ENCODE measurements around the gene UBE2E2.

GRCh38 chr3:23253214-23253613, 50.1 kb downstream of the UBE2E2 start:
- TF ChIP-seq CSDC2 (CRISPR knock-in tag; IDR thresholded peaks at IDR 0.05) (no peak), ZNF70 (CRISPR knock-in tag; IDR thresholded peaks at IDR 0.05) (no peak), ZC3H10 (CRISPR knock-in tag; IDR thresholded peaks at IDR 0.05) (no peak), ZFP30 (CRISPR knock-in tag; IDR thresholded peaks at IDR 0.05) (no peak), GLIS3 (CRISPR knock-in tag; IDR thresholded peaks at IDR 0.05) (no peak), ESRRG (CRISPR knock-in tag; IDR thresholded peaks at IDR 0.05) (no peak), RARB (CRISPR knock-in tag; IDR thresholded peaks at IDR 0.05) (no peak), CSRNP3 (CRISPR knock-in tag; IDR thresholded peaks at IDR 0.05) (no peak), ARNTL (CRISPR knock-in tag; IDR thresholded peaks at IDR 0.05; ENCODE audit: borderline replicate concordance, low read depth) (no peak)
- TF ChIP-seq, protein P1, sequence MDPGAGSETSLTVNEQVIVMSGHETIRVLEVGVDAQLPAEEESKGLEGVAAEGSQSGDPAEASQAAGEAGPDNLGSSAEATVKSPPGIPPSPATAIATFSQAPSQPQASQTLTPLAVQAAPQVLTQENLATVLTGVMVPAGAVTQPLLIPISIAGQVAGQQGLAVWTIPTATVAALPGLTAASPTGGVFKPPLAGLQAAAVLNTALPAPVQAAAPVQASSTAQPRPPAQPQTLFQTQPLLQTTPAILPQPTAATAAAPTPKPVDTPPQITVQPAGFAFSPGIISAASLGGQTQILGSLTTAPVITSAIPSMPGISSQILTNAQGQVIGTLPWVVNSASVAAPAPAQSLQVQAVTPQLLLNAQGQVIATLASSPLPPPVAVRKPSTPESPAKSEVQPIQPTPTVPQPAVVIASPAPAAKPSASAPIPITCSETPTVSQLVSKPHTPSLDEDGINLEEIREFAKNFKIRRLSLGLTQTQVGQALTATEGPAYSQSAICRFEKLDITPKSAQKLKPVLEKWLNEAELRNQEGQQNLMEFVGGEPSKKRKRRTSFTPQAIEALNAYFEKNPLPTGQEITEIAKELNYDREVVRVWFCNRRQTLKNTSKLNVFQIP (CRISPR knock-in tag; IDR thresholded peaks at IDR 0.05; ENCODE audit: borderline replicate concordance, low read depth), result no peak
- TF ChIP-seq, protein P2, sequence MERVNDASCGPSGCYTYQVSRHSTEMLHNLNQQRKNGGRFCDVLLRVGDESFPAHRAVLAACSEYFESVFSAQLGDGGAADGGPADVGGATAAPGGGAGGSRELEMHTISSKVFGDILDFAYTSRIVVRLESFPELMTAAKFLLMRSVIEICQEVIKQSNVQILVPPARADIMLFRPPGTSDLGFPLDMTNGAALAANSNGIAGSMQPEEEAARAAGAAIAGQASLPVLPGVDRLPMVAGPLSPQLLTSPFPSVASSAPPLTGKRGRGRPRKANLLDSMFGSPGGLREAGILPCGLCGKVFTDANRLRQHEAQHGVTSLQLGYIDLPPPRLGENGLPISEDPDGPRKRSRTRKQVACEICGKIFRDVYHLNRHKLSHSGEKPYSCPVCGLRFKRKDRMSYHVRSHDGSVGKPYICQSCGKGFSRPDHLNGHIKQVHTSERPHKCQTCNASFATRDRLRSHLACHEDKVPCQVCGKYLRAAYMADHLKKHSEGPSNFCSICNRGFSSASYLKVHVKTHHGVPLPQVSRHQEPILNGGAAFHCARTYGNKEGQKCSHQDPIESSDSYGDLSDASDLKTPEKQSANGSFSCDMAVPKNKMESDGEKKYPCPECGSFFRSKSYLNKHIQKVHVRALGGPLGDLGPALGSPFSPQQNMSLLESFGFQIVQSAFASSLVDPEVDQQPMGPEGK (CRISPR knock-in tag; IDR thresholded peaks at IDR 0.05; ENCODE audit: borderline replicate concordance), result no peak
